ENCODE data around the gene NPAS3. TPM values are rescaled to one million over a fixed set of nuclear protein-coding genes. Genes with fewer than 3 reads are reported as not detected.

Gene NPAS3
- total RNA-seq, 1 experiment from 2014 or later = 0.35 TPM

GRCh38 chr14:32940711-32941667 lies 2.3 kb downstream of the NPAS3 start:
- POLR2A ChIA-PET = no interaction called here
- TF ChIP-seq CTCF (IDR thresholded peaks at IDR 0.05; ENCODE audit: unreplicated experiment) = no peak

GRCh38 chr14:32941668-32942065 lies 3.0 kb downstream of the NPAS3 start:
- Mint-ChIP-seq H3K4me3 (ENCODE audit: unreplicated experiment) (no peak overlapping the region), H3K4me1 (ENCODE audit: insufficient read depth, unreplicated experiment) (peaks cover 6% of the 10 kb centered on the region), H3K27ac (ENCODE audit: low read depth, unreplicated experiment) (no peak overlapping the region), H3K9me3 (ENCODE audit: unreplicated experiment) (no peaks in the 10 kb centered on the region), H3K36me3 (ENCODE audit: insufficient read depth, unreplicated experiment) (no peaks in the 10 kb centered on the region), H3K27me3 (ENCODE audit: insufficient read depth, unreplicated experiment) (peaks cover 8% of the 10 kb centered on the region)
- no TSS peak for BruUV-seq (replicated peaks)
- TF ChIP-seq CTCF (IDR thresholded peaks at IDR 0.05; ENCODE audit: unreplicated experiment) = no peak
- CTCF ChIA-PET = interaction anchor here (0.5 to 1.4 kb wide), 3 partner anchors 76 to 847 kb away, joined by 3 to 4 read pairs (median 3); no protein-coding TSS in a partner anchor
- no peak for DNase-seq (ENCODE audit: unreplicated experiment)
- POLR2A ChIA-PET = no interaction called here
- intact Hi-C loops (cut with micrococcal nuclease) = no loop called here

More at GRCh38 chr14:32940711-32941667, 2.3 kb downstream of the NPAS3 start:
- Mint-ChIP-seq H3K4me1 (ENCODE audit: insufficient read depth, unreplicated experiment) (peaks cover 6% of the 10 kb centered on the region), H3K27me3 (ENCODE audit: insufficient read depth, unreplicated experiment) (peaks cover 15% of the 10 kb centered on the region), H3K36me3 (ENCODE audit: insufficient read depth, unreplicated experiment) (no peaks in the 10 kb centered on the region), H3K27ac (ENCODE audit: low read depth, unreplicated experiment) (no peak overlapping the region), H3K4me3 (ENCODE audit: unreplicated experiment) (no peak overlapping the region), H3K9me3 (ENCODE audit: unreplicated experiment) (no peaks in the 10 kb centered on the region)
- no TSS peak for BruUV-seq (replicated peaks)
- DNase-seq (ENCODE audit: unreplicated experiment) = no peak
- intact Hi-C loops (cut with micrococcal nuclease) = no loop called here
- CTCF ChIA-PET = interaction anchor here (0.9 kb wide), 1 partner anchor 77 kb away, joined by 3 read pairs; no protein-coding TSS in a partner anchor

- DNase-seq (ENCODE audit: unreplicated experiment) = no peak
- H3K27ac Mint-ChIP-seq (ENCODE audit: low read depth, unreplicated experiment) = no peak overlapping the region
- intact Hi-C loops (cut with micrococcal nuclease) = no loop called here
- H3K27me3 Mint-ChIP-seq (ENCODE audit: insufficient read depth, unreplicated experiment) = no peaks in the 10 kb centered on the region
- no peak for TF ChIP-seq CTCF (IDR thresholded peaks at IDR 0.05; ENCODE audit: unreplicated experiment)
- BruUV-seq (replicated peaks) = no TSS peak
- H3K9me3 Mint-ChIP-seq (ENCODE audit: unreplicated experiment) = no peaks in the 10 kb centered on the region
- POLR2A ChIA-PET = no interaction called here
- H3K36me3 Mint-ChIP-seq (ENCODE audit: insufficient read depth, unreplicated experiment) = no peaks in the 10 kb centered on the region
- H3K4me3 Mint-ChIP-seq (ENCODE audit: unreplicated experiment) = no peak overlapping the region
- CTCF ChIA-PET = interaction anchor here (1.1 kb wide), 1 partner anchor 50 kb away, joined by 3 read pairs; no protein-coding TSS in a partner anchor
- H3K4me1 Mint-ChIP-seq (ENCODE audit: insufficient read depth, unreplicated experiment) = no peaks in the 10 kb centered on the region
Observed at GRCh38 chr14:32947081-32947480, 8.4 kb downstream of the NPAS3 start.

GRCh38 chr14:32947792-32948191 lies 9.1 kb downstream of the NPAS3 start:
- no peaks in the 10 kb centered on the region for H3K4me1 Mint-ChIP-seq (ENCODE audit: insufficient read depth, unreplicated experiment)
- CTCF ChIA-PET = no interaction called here
- POLR2A ChIA-PET = no interaction called here
- H3K27me3 Mint-ChIP-seq (ENCODE audit: insufficient read depth, unreplicated experiment) = no peaks in the 10 kb centered on the region
- no peak overlapping the region for H3K27ac Mint-ChIP-seq (ENCODE audit: low read depth, unreplicated experiment)
- H3K36me3 Mint-ChIP-seq (ENCODE audit: insufficient read depth, unreplicated experiment) = no peaks in the 10 kb centered on the region
- no peak overlapping the region for H3K4me3 Mint-ChIP-seq (ENCODE audit: unreplicated experiment)
- BruUV-seq (replicated peaks) = no TSS peak
- TF ChIP-seq CTCF (IDR thresholded peaks at IDR 0.05; ENCODE audit: unreplicated experiment) = no peak
- intact Hi-C loops (cut with micrococcal nuclease) = no loop called here
- DNase-seq (ENCODE audit: unreplicated experiment) = no peak
- H3K9me3 Mint-ChIP-seq (ENCODE audit: unreplicated experiment) = no peaks in the 10 kb centered on the region
